ENCODE results near the gene NEDD4L. TPM values are rescaled to one million over a fixed set of nuclear protein-coding genes. Genes with fewer than 3 reads are reported as not detected.

Gene NEDD4L
- total and polyA plus RNA-seq, 10 of the 15 experiments (the other 5 are each of a cell fraction or from before 2014, with no cell fraction given), result 7.4 to 24.0 (median 17.7) TPM

- no peak for TF ChIP-seq CEBPZ (IDR thresholded peaks at IDR 0.05; ENCODE audit: low read depth, low read length)
- TF ChIP-seq KDM1A (IDR thresholded peaks at IDR 0.05; ENCODE audit: borderline replicate concordance), result no peak
- no peak for TF ChIP-seq ZBTB40 (IDR thresholded peaks at IDR 0.05; ENCODE audit: borderline replicate concordance)
- TF ChIP-seq YY1 (IDR thresholded peaks at IDR 0.05; ENCODE audit: low read depth, low read length), result no peak
- TF ChIP-seq ZZZ3 (IDR thresholded peaks at IDR 0.05; ENCODE audit: control insufficient read depth, insufficient read length, low read depth), result no peak
- TF ChIP-seq ZBED1 (IDR thresholded peaks at IDR 0.05; ENCODE audit: borderline replicate concordance), result no peak
- TF ChIP-seq TBL1XR1 (IDR thresholded peaks at IDR 0.05; ENCODE audit: low read depth, low read length), result no peak
- TF ChIP-seq PML (IDR thresholded peaks at IDR 0.05; ENCODE audit: low read length), result no peak
- TF ChIP-seq RBBP5 (conservative IDR thresholded peaks at IDR 0.05), result no peak
These were observed 198.9 kb downstream of the NEDD4L start (continued) for GRCh38 chr18:58242968-58243367.
